ENCODE measurements around the gene TRIM28.

The TRIM28 gene

DNA sequence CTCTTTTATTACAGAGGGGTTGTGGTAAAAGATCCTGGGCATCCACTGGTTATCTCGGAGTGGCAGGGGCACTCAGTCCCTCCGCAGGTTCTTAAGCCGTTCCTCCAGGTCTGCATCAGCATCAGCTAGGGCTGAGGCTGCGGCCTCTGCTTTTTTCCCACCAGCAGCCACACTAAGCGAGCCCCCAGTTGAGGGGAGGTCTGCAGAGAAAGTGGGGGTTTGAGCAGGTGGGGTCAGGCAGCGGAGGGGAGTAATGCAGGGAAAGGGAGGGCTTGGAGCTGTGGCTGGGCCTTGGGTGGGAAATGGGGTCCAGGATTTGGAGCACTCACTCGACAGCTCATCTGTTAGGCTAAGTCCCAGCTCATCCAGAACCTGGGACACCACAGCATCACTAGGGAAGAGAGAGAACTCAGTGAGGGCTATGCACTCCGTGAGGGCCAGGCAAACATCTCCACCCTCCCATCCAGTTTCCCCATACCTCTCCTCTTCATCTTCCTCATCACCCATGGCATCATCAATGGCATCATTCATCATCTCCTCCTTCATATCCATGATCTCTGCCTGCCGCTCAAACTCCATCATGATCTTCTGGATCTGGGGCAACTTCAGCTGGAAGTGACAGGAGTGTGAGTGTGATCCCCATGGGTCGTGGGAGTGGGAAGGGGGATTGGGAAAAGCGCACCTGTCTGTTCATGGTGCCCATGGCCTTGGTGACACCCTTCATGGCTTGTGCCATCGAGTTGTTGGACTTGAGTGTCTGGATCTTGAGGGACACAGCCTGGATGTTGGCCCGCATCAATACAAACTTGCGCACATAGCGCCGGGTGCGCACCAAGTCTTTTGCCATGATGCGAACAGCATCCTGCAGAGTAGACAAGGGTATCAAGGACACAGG, 8.0 kb downstream of the TRIM28 start:
- peaks cover 65% of the 10 kb centered on the region for H3K36me3 Mint-ChIP-seq
- H3K4me1 Mint-ChIP-seq = peaks cover 51% of the 10 kb centered on the region
- no peaks in the 10 kb centered on the region for H3K27me3 Mint-ChIP-seq
- no peaks in the 10 kb centered on the region for H3K9me3 Mint-ChIP-seq
- ATAC-seq = no peak
- H3K4me3 Mint-ChIP-seq = no peak overlapping the region
- H3K27ac Mint-ChIP-seq = no peak overlapping the region

DNA sequence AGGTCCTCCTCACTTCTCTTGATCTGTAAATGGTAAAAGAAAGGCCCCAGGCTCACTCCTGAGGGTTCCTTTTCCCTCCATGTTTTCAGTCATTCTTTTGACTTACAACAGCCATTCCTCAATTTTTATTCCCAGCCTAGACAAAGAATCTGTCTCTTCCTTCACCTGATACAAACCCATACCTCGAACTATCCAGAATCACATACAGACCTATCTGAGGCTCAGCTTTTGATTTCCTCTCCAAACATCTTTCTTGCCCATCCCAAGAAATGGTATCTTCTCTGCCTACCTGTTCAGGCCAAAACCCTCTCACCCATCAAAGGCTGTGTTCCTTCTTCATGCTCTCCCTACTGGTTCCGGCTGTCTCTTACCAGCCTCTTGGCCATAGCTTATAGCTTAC, 8.8 kb downstream of the TRIM28 start:
- peaks cover 51% of the 10 kb centered on the region for H3K4me1 Mint-ChIP-seq
- H3K9me3 Mint-ChIP-seq = no peaks in the 10 kb centered on the region
- no peaks in the 10 kb centered on the region for H3K27me3 Mint-ChIP-seq
- H3K4me3 Mint-ChIP-seq = no peak overlapping the region
- ATAC-seq = no peak
- H3K36me3 Mint-ChIP-seq = peaks cover 70% of the 10 kb centered on the region
- no peak overlapping the region for H3K27ac Mint-ChIP-seq

DNA sequence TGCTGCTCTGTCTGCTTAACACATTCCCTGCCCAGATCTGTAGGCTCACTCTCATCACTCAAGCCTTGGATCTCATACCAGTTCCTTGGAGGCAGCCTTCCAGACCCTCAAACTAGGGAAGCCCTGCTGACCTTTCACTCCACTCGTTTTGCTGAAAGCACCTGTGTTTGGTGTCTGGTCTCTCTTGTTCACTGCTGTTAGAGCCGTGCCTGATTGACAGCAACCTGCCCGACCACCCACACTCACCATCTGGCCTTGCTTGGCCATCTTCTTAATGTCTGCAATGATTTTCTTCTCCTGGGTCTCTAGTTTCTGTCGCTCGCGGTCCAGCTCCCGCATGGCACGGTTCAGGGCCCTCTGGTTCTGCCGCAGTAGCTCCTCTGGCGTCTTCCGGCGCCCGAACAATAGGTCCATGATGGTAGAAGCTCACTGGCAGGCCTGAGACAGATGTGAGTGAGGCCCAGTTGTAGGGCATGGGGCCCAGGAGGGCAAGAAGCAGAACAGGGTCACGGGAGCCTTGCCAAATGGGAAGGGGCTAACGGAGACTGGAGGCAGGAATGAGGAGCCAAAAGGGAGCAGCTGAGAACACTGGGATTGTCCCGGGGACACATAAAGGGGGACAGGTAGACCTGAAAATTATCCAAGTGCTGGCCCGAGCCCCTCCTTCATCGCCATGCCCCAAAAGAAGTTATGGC, 10.1 kb downstream of the TRIM28 start:
- no peaks in the 10 kb centered on the region for H3K9me3 Mint-ChIP-seq
- no peaks in the 10 kb centered on the region for H3K27me3 Mint-ChIP-seq
- H3K4me3 Mint-ChIP-seq = peak overlapping the region; percentile 87
- peak overlapping the region; percentile 100 for H3K27ac Mint-ChIP-seq
- peaks cover 66% of the 10 kb centered on the region for H3K36me3 Mint-ChIP-seq
- no peak for ATAC-seq
- H3K4me1 Mint-ChIP-seq = peaks cover 50% of the 10 kb centered on the region

DNA sequence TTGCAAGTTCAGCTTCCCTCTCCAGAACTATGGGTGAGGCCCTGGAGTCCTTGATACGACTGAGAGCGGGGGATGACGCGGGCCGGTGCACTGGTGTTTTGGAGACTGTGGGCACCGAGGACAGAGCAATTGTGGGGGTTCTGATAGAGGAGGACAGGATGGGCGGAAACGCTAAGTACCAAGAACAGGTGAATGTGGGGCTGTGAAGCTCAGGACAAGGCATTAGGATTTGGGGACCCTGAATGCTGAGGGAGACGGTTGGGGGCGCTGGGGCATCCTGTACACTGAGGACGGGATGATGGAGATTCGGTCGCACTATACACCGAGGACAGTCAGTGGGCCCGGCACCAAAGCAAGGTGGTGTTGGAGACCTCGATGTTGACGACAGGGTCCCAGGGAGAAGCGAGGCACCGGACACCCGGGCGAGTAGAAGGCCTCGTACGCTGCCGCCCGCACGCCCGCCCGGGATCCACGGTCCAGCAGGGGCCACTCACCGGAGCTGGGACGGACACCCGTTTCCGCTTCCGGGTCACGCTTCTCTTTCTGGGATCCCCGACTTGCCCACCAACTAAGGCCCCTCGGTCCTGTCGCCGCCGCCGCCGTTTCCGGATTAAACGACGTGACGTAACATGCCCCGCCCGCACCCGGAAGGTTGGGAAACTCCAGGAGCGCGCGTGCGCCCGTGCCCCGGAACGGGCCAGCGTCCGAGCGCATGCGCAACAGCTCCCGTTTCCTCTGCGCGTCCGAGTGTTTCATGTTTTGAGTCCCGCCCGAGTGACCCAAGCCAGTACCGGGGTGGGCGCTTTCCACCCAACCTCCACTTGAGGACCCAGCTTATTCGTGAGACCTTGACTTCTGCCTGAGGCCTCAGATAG, 10.9 kb downstream of the TRIM28 start, which contains the start of gene CHMP2A:
CHMP2A (minus strand) TSS at position 612 of the 875 bp plus-strand sequence. CDS start 893 bp downstream, outside the sequence.
- Mint-ChIP-seq H3K36me3 (peaks cover 60% of the 10 kb centered on the region), H3K27ac (peak within 1 kb of the TSS; percentile 100), H3K9me3 (no peaks in the 10 kb centered on the region), H3K27me3 (no peaks in the 10 kb centered on the region), H3K4me3 (peak within 1 kb of the TSS; percentile 89), H3K4me1 (peaks cover 58% of the 10 kb centered on the region)
- peak; percentile 65 for ATAC-seq

DNA sequence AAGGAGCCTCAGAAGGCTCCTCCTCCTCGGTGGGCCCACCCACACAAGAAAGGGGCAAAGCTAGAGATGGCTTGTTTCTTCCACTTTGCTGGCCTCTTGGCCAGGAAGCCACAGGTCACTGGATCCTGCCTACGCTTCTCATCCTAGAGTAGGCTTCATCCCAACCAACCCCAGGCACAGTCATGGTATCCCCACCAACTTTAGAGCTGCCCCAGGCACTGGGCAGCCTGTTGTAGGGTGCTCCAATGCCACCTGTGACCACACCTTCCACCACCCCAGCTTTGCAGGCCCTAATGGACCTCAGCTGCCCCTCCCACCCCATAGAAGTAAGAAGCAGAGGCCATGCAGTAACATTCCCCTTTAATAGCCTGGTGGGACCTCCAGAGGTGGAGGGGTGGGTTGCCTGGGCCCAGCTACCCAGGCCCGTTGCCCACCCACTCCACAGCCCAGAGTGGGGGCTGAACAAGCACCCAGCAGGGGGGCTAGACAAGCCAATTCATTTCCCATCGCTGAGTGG, 11.6 kb downstream of the TRIM28 start:
- Mint-ChIP-seq H3K9me3 (no peaks in the 10 kb centered on the region), H3K4me1 (peaks cover 65% of the 10 kb centered on the region), H3K27me3 (no peaks in the 10 kb centered on the region), H3K36me3 (peaks cover 54% of the 10 kb centered on the region), H3K4me3 (peak overlapping the region; percentile 89), H3K27ac (peak overlapping the region; percentile 100)
- ATAC-seq = no peak

DNA sequence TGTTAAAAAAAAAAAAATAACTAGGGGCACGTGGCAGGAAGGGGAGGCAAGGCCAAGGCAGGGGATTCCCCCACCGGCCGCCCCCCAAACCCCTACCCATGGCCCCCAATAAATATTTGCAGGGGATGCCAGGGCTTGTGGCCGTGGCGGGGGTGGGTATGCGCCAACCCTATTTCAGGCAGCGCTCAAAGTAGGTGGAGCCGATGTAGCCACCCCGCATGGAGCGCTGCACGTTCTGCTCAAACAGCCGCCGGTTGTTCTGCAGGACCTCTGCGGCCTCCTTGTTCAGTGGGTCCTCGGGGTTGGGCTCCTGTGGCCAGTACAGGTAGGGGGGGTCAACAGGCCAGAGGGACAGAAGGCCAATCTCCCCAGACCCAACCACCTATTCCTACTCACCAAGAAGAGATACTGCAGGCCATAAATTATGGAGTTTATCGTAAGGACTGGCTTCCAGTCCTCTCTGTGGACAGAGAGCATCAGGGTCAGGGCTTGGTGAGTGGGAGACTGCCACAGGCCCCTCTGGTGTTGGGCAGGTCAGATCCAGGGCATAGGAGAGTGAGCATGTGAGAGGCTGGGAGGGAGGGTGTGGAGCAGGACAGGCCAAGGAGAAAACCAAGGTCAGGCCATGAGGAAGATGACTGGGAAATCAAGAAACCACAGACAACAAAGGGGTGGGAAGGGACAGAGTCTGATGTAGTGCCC, 12.2 kb downstream of the TRIM28 start:
- ATAC-seq = no peak
- Mint-ChIP-seq H3K27ac (peak overlapping the region; percentile 100), H3K27me3 (no peaks in the 10 kb centered on the region), H3K36me3 (peaks cover 48% of the 10 kb centered on the region), H3K9me3 (no peaks in the 10 kb centered on the region), H3K4me1 (peaks cover 71% of the 10 kb centered on the region), H3K4me3 (peak overlapping the region; percentile 89)

DNA sequence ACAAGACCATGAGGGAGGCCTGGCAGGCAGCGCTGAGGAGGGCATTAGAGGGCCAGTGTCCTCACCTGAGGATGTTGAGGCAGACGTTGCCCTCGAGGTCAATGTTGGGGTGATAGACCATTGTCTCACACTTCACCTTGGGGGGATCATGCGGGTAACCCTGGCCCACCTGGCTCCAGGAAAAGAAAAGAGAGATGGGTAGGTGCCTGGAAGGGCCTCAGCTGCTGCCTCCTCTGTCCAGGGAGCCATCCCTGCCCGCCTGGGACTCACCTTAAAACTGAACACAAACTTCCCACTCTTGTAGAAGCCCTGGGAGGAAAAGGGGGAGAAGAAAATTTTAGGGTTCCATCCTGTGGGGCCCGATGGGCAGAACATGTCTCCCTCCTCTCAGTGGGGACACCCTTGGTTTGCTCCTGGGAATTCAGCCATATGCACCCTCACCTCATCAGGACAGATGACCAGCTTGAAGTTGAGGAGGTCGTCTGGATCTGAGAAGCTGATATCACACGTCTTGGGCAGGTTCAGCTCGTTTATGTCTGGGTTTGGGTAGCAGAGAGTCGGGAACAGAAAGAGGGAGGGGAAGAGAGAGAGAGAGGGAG, 12.9 kb downstream of the TRIM28 start:
- peaks cover 42% of the 10 kb centered on the region for H3K36me3 Mint-ChIP-seq
- peaks cover 77% of the 10 kb centered on the region for H3K4me1 Mint-ChIP-seq
- peak overlapping the region; percentile 89 for H3K4me3 Mint-ChIP-seq
- no peaks in the 10 kb centered on the region for H3K27me3 Mint-ChIP-seq
- H3K27ac Mint-ChIP-seq = peak overlapping the region; percentile 100
- ATAC-seq = no peak
- H3K9me3 Mint-ChIP-seq = no peaks in the 10 kb centered on the region

DNA sequence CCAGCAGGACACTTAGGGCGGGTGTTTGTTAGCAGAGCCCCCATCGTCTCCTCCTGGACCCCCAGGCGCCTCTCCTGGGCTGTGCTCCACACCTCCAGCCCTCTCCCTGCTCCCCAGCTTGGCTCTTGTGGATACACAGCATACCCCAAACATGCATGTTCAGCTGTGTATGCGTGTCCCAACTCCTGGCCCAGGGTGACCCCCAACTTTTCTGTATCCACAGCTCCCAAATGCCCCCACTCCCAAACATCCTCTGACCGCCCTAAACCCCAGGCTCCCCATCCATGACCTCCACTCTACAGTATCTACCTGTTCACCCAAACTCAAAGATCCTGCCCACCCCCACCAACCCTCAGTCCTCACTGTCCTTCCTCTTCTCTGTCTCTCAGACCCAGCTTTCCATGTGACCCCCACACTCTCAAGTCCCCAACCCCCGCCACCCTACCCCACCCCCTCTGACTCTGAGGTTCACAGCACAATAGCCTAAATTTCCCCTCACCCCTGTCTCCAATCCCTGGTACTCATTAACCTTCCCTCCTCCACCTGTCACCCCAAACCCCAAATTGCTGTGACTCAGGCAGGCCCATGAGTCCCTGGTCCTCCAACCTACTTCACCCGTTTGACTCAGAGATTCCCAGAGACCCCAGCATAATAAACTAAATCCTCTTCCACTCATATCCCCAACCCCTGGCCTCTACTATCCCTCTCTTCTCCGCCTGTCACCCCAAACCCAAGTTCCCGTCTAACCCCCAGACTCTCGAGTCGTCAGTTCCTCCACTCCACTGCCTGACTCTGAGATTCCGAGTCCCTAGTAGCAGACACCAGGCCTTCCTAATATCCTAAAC, 13.6 kb downstream of the TRIM28 start:
- no peaks in the 10 kb centered on the region for H3K27me3 Mint-ChIP-seq
- ATAC-seq = no peak
- H3K36me3 Mint-ChIP-seq = peaks cover 36% of the 10 kb centered on the region
- peak overlapping the region; percentile 89 for H3K4me3 Mint-ChIP-seq
- H3K9me3 Mint-ChIP-seq = no peaks in the 10 kb centered on the region
- H3K4me1 Mint-ChIP-seq = peaks cover 83% of the 10 kb centered on the region
- peak overlapping the region; percentile 100 for H3K27ac Mint-ChIP-seq

DNA sequence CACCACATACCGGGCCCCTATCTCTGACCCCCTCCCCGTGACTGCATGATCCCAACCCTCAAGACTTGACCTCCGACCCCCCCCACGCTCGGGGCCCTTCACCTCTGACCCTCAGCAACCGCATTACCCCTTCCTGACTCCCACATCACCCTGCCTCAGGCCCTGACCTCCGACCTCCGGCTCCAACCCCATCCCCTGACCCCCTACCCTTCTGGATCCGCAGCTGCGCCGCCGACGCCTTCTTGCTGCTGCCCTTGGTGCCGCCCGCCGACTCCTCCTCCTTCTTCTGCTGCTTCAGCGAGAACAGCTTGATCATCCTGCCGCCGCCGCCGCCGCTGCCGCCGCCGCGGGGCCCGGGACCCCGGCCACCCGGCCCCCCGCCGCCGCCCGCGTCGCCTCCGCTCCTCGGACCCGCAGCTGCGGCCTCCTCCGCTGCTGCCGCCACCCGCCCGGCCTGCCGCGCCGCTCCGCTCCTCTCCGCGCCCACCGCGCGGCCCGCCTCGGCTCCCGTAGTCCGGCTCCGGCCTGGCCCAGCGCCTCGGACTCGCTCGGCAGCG, 14.3 kb downstream of the TRIM28 start, which contains the start of gene UBE2M:
UBE2M (minus strand) TSS at position 546 of the 557 bp plus-strand sequence; CDS start at position 316, 230 bp downstream.
- peak within 1 kb of the TSS; percentile 89 for H3K4me3 Mint-ChIP-seq
- no peaks in the 10 kb centered on the region for H3K27me3 Mint-ChIP-seq
- peak within 1 kb of the TSS; percentile 100 for H3K27ac Mint-ChIP-seq
- peaks cover 83% of the 10 kb centered on the region for H3K4me1 Mint-ChIP-seq
- ATAC-seq = peak; percentile 0
- peaks cover 29% of the 10 kb centered on the region for H3K36me3 Mint-ChIP-seq
- no peaks in the 10 kb centered on the region for H3K9me3 Mint-ChIP-seq

DNA sequence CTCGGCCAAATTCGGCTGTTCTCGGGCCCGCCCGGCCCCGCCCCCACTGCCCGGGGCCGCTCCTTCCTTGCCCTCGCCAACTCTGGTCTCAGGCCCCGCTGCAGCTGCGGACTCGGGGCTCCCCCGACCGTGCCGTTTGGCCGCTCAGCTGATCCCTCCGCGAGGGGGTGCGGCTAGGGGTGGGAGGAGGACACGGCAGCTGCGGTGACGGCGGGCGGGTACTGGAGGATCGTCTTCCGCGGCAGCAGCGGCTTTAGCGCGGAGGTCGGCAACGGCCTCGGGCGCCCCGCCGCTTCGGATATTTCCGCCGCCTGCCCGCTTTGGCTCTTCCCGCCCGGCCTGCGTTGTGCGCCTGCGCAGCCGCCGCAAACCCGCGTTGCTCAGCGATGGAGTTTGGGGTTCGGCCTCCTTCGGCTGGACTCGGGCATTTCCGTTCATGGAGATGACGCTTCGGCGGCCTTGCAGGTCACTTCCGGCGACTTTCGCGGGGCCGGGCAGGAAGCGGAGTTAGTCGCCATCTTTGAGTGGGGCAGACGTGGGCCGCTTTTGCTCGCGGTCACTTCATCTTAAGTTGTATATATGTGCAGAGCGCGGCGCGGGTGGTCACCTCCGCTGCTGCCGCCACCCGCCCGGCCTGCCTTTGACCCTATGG, 14.9 kb downstream of the TRIM28 start:
- Mint-ChIP-seq H3K4me3 (peak overlapping the region; percentile 89), H3K4me1 (peaks cover 83% of the 10 kb centered on the region), H3K27me3 (no peaks in the 10 kb centered on the region), H3K9me3 (no peaks in the 10 kb centered on the region), H3K27ac (peak overlapping the region; percentile 100), H3K36me3 (peaks cover 25% of the 10 kb centered on the region)
- peak; percentile 84 for ATAC-seq

DNA sequence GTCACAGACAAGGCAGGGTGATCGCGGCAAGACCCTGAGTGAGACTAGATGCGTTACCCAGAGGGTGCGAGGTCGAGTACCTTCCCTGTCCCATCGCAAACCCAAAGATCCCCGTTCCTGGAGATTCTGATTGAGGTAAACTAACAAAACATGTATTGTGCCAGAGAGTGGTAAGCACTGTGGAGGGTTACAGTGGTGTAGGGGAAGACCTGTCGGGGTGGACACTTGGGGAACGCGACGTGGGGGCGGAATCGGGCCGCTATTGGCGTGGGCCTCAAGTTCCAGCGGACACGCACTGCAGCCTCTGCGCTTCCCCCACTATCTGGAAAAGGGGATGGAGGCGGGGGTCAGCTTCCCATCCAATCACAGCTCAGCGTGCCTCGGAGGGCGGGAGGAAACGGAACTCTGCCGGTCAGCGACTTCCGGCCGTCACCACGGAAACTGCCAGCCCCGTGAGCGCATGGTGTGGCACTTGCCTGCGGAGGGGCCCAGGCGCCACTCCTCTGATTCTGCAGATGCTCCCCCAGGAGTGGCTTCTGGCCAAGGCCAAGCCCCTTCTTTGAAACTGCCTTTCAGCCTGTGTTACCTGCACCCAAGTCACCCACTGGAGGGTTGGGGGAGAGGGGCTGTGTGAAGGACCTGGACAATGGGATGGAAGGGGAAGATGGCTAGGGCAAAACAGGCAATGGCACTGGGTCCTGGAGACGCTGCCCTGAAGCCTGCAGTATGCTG, 15.6 kb downstream of the TRIM28 start:
- Mint-ChIP-seq H3K4me1 (peaks cover 81% of the 10 kb centered on the region), H3K27me3 (no peaks in the 10 kb centered on the region), H3K4me3 (peak overlapping the region; percentile 89), H3K27ac (peak overlapping the region; percentile 100), H3K36me3 (peaks cover 23% of the 10 kb centered on the region), H3K9me3 (no peaks in the 10 kb centered on the region)
- ATAC-seq = peak; percentile 48
